ENCODE data around the gene MND1.
"Not testable (repeated sequence)": the region's sequence is repeated elsewhere in the genome, so short reads cannot be mapped to it uniquely, and the experiment has no call there.

MND1 gene

GRCh38 chr4:153408932-153409331, 64.4 kb downstream of the MND1 start:
- DNase-seq: no peak

- no peak for DNase-seq
Measured at GRCh38 chr4:153409412-153409811, 64.9 kb downstream of the MND1 start.

- DNase-seq: no peak
Measured at GRCh38 chr4:153409924-153410501, 65.5 kb downstream of the MND1 start.

GRCh38 chr4:153413842-153414241, 69.4 kb downstream of the MND1 start:
- DNase-seq: no peak

GRCh38 chr4:153416456-153416855, 72.0 kb downstream of the MND1 start:
- not testable (repeated sequence) for DNase-seq

- no peak for DNase-seq
Measured at GRCh38 chr4:153418121-153418520, 73.6 kb downstream of the MND1 start.

GRCh38 chr4:153418558-153418957, 74.1 kb downstream of the MND1 start:
- no peak for DNase-seq

GRCh38 chr4:153419029-153419428, 74.5 kb downstream of the MND1 start:
- no peak for DNase-seq

- DNase-seq: no peak
Measured at GRCh38 chr4:153419673-153420278, 75.3 kb downstream of the MND1 start.

GRCh38 chr4:153420361-153420760, 75.9 kb downstream of the MND1 start:
- DNase-seq: no peak

GRCh38 chr4:153421941-153422340, 77.5 kb downstream of the MND1 start:
- DNase-seq: no peak

- no peak for DNase-seq
Measured at GRCh38 chr4:153426207-153426885, 81.9 kb downstream of the MND1 start.

- no peak for DNase-seq
Measured at GRCh38 chr4:153427363-153428071, 83.0 kb downstream of the MND1 start.

- no peak for DNase-seq
Measured at GRCh38 chr4:153428941-153429475, 84.5 kb downstream of the MND1 start.

GRCh38 chr4:153432965-153433753, 88.7 kb downstream of the MND1 start:
- DNase-seq: peak; percentile 57 to 78

- DNase-seq: peak in 1 of 2 donors; percentile 24
Measured at GRCh38 chr4:153433754-153434105, 89.2 kb downstream of the MND1 start.

GRCh38 chr4:153434190-153434589, 89.7 kb downstream of the MND1 start:
- DNase-seq: no peak

- peak in 1 of 2 donors; percentile 77 for DNase-seq
Measured at GRCh38 chr4:153438916-153439756, 94.6 kb downstream of the MND1 start.

GRCh38 chr4:153439831-153440230, 95.3 kb downstream of the MND1 start:
- DNase-seq: no peak

- DNase-seq: no peak
Measured at GRCh38 chr4:153440475-153440874, 96.0 kb downstream of the MND1 start.

GRCh38 chr4:153447175-153447905, 102.9 kb downstream of the MND1 start:
- no peak for DNase-seq

All from bone marrow (tissue), 2 donors.